Astrocyte of the cerebellum (primary cell): ENCODE measurements around the gene LPCAT3.

Source experiments
- DNase-seq: peaks from one replicate; pipeline ENCODE4 v3.0.0-alpha.2; 2011; ENCODE audit warnings: low read depth
- H3K4me3 ChIP-seq: 2 replicates; pipeline ENCODE4 v1.5.1; 2011; ENCODE audit warnings: mild to moderate bottlenecking, low read depth, low read length, moderate library complexity
- in situ Hi-C: cut with HindIII; loops from 2 replicates; pipeline ENCODE4 v1.10.0; 2017; ENCODE audit warnings: low sequenced_read_pairs
- TF ChIP-seq, protein P1 (sequence below): IDR thresholded peaks from 2 replicates; pipeline ENCODE4 v1.5.1; 2012; ENCODE audit warnings: low read length, low read depth, moderate library complexity, mild to moderate bottlenecking; ENCODE audit errors: missing control alignments

Gene LPCAT3, protein sequence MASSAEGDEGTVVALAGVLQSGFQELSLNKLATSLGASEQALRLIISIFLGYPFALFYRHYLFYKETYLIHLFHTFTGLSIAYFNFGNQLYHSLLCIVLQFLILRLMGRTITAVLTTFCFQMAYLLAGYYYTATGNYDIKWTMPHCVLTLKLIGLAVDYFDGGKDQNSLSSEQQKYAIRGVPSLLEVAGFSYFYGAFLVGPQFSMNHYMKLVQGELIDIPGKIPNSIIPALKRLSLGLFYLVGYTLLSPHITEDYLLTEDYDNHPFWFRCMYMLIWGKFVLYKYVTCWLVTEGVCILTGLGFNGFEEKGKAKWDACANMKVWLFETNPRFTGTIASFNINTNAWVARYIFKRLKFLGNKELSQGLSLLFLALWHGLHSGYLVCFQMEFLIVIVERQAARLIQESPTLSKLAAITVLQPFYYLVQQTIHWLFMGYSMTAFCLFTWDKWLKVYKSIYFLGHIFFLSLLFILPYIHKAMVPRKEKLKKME

DNA sequence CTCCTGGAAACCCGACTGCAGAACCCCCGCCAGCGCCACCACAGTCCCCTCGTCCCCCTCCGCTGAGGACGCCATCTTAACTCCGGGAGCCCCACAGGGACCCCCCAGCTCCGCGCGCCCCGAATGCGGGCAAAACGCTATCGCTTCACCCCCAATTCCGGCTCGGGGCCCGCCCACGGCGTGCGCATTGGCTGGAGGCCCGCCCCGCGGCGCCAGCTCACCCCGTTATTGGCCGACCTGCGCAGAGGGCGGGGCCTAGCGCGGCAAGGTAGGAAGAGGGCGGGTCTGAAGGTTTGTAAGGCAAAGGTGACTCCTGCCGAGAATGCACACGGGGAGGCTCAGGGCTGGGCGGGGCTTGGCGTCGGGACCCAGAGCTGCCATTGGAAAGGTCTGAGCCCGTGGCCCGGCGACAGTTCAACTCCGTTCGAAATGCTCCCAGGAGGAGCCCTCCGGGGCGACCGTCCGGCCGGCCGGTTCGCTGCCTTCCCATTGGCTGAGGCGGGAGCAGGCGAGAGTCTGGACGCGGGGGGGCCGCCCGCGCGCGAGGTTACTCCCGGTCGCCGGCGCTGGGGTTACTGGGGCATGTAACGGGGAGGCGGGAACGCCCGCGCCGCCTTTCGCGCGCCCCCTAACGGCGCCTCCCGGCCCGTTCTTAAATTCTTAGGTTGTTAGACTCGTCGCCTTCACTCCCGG lies at the start of gene LPCAT3:
Gene LPCAT3 (minus strand): TSS at position 127 of the 693 bp plus-strand sequence. CDS start 52 bp downstream, at position 75.
- DNase-seq, result peak; percentile 87
- TF ChIP-seq, protein P1, sequence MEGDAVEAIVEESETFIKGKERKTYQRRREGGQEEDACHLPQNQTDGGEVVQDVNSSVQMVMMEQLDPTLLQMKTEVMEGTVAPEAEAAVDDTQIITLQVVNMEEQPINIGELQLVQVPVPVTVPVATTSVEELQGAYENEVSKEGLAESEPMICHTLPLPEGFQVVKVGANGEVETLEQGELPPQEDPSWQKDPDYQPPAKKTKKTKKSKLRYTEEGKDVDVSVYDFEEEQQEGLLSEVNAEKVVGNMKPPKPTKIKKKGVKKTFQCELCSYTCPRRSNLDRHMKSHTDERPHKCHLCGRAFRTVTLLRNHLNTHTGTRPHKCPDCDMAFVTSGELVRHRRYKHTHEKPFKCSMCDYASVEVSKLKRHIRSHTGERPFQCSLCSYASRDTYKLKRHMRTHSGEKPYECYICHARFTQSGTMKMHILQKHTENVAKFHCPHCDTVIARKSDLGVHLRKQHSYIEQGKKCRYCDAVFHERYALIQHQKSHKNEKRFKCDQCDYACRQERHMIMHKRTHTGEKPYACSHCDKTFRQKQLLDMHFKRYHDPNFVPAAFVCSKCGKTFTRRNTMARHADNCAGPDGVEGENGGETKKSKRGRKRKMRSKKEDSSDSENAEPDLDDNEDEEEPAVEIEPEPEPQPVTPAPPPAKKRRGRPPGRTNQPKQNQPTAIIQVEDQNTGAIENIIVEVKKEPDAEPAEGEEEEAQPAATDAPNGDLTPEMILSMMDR, result peak; percentile 82
- peak within 1 kb of the TSS; percentile 90 for H3K4me3 ChIP-seq
- in situ Hi-C loops, result no loop called here

DNA sequence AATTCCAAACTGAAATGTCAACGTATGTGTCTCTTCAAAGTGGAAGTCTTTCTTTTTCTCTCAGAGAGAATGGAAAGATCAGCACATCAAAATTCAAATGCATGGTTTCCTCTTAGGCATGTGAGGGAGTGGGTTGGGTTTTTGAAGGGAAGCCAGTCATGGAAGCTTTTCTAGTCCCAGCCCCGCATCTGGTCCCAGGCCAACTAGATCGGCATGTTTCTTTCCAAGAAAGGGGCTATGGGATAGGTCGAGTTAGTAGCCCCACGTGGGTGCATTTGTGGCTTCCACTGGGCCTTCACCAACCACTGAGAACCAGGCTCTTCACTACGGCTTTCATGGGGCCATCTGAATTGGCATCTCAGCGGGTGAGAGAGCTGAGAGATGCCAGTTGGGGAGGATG lies 48.8 kb upstream of the LPCAT3 start:
- DNase-seq, result no peak
- no peak overlapping the region for H3K4me3 ChIP-seq
- in situ Hi-C loops, result no loop called here
- TF ChIP-seq, protein P1, result no peak

DNA sequence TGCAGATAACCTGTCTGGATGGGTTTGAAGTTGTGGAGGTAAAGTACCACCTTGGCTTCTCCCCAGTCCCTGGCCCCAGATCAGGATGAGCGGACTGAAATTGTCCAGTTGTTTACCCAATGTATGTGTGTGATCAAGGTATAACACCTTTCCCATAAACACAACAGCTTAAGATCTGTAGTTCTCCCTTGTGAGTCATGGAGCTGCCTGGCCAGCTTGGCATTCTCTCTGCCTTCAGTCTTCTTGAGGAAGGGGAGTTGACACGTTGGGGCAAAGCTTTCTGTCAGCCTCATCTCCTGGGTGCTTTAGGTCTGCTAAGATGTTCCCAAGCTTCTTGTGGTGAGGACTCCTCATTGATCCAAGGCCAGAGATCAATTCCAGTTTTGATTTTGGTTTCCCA lies 48.3 kb upstream of the LPCAT3 start:
- TF ChIP-seq, protein P1, result no peak
- in situ Hi-C loops, result no loop called here
- H3K4me3 ChIP-seq, result no peak overlapping the region
- no peak for DNase-seq

GRCh38 chr12:7065073-7065623 lies 46.9 kb upstream of the LPCAT3 start:
- H3K4me3 ChIP-seq, result no peak overlapping the region
- TF ChIP-seq, protein P1, result no peak
- in situ Hi-C loops, result no loop called here

DNA sequence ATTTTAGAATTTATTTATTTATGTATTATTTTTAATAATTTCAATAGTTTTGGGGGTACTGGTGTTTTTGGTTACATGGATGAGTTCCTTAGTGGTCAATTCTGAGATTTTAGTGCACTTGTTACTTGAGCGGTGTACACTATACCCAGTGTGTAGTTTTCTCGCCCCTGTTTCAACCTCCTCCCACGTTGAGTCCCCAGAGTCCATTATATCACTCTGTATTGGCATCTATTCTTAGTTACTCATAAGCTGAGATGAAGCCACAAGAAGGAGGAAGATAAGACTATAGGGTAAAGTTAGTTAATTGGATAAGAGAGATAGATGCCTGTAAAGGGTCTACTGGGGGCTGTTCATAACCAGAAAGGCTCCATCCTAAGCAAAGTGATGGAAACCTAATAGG lies 46.2 kb upstream of the LPCAT3 start:
- in situ Hi-C loops, result no loop called here
- no peak for DNase-seq
- TF ChIP-seq, protein P1, result no peak
- no peak overlapping the region for H3K4me3 ChIP-seq

More at GRCh38 chr12:7065073-7065623, 46.9 kb upstream of the LPCAT3 start:
- no peak for DNase-seq

- TF ChIP-seq, protein P1, result no peak
- in situ Hi-C loops, result no loop called here
- DNase-seq, result no peak
- no peak overlapping the region for H3K4me3 ChIP-seq
Observed at GRCh38 chr12:7061596-7061995, 43.3 kb upstream of the LPCAT3 start.
